ES-I3 (cell line): Measurements from ENCODE around the gene NRG2.

Experiments
- H3K36me3 ChIP-seq: 2 replicates; pipeline ENCODE4 v1.6.1; 2013; ENCODE audit warnings: mild to moderate bottlenecking, low read length, control low read depth, moderate library complexity; ENCODE audit not compliant: insufficient read depth
- H3K4me1 ChIP-seq: 2 replicates; pipeline ENCODE4 v1.6.1; 2013; ENCODE audit warnings: mild to moderate bottlenecking, control low read depth, low read length; ENCODE audit not compliant: insufficient read depth
- H3K9ac ChIP-seq: 2 replicates; pipeline ENCODE4 v1.6.1; 2013; ENCODE audit warnings: low read depth, mild to moderate bottlenecking, low read length, moderate library complexity
- H3K9me3 ChIP-seq: 2 replicates; pipeline ENCODE4 v1.6.1; 2013; ENCODE audit warnings: mild to moderate bottlenecking, low read length, moderate library complexity; ENCODE audit not compliant: control insufficient read depth, insufficient read depth

Gene NRG2

DNA sequence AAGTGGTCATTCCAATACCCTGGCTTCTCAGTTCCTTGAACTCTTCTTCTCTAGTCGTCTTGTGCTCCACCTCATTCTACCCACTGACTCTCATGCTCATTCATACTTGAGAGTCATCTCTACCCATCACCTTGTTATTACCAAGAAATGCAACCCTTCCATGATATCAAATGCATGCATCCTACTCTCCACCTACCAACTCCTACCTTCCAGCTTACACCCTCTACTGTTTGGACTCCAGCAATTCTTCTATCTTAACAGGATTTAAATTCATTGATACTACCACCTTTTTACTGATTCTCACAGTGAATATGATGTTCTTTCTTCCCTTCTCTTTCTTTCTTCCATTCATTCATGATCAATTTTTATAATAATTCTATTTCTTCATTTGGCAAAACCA is 30.7 kb downstream of the NRG2 start:
- no peaks in the 10 kb centered on the region for H3K36me3 ChIP-seq
- no peaks in the 10 kb centered on the region for H3K9me3 ChIP-seq
- no peak overlapping the region for H3K9ac ChIP-seq
- no peaks in the 10 kb centered on the region for H3K4me1 ChIP-seq

DNA sequence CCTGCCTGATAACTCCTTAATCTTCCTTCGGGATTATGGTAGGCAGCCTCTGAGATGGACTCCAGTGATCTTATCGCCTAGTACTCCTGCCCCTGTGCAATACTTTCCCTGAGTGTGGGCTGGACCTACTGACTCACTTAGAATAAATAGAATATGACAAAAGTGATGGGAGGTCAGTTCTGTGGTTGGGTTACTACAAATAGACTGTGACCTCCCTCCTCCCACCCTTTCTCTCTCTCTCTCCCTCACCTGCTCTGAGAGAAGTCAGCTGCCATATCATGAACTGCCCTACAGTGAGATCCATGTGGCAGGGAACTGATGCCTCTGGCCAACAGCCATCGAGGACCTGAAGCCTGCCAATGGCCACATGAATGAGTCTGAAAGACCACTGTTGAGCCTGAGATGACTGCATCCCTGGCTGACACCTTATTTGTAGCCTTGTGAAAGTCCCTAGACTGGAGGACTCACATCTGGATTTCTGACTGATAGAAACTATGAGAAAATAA is 31.7 kb downstream of the NRG2 start:
- H3K36me3 ChIP-seq, result no peaks in the 10 kb centered on the region
- H3K9me3 ChIP-seq, result no peaks in the 10 kb centered on the region
- H3K4me1 ChIP-seq, result no peaks in the 10 kb centered on the region
- H3K9ac ChIP-seq, result no peak overlapping the region

DNA sequence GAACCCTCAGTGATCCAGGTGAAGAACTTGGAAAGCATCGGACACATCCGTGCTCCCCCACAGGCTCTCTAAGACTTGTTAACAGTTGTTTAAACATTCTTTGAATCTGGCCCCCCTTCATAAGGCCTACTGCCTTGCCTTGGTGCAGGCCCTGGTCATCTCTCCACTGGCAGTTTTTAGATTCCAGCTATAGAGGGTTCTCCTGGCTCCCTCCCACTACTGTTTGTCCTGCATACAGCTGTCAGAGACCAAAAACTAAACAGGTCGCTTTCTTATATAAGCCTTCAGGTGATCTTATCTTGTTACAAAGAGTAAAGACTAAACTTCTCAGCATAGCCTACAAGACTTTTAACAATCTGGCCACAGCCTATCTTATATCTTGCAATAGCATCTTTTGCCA is 32.3 kb downstream of the NRG2 start:
- Histone ChIP-seq H3K36me3 (no peaks in the 10 kb centered on the region), H3K9me3 (no peaks in the 10 kb centered on the region), H3K9ac (no peak overlapping the region), H3K4me1 (no peaks in the 10 kb centered on the region)

DNA sequence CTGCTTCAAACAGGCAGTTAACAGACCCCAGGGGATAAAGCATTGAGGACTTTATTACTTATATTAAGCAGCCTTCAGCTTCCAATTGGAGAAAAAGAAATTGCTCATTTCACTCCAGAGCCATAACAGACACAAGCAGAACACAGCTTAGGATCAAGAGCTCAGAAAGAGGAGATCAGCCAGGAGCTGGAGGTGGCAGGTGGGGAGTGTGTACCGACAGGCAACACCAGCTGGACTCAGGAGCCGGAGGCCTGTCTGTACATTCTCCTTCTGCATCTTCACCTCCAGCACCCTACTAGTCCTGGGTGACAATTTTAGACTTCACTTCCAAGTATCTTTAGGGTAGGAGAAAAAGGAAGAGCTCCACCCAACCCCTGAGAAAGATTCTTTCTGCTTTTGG is 35.8 kb downstream of the NRG2 start:
- Histone ChIP-seq H3K4me1 (no peaks in the 10 kb centered on the region), H3K9me3 (no peaks in the 10 kb centered on the region), H3K36me3 (no peaks in the 10 kb centered on the region), H3K9ac (no peak overlapping the region)

DNA sequence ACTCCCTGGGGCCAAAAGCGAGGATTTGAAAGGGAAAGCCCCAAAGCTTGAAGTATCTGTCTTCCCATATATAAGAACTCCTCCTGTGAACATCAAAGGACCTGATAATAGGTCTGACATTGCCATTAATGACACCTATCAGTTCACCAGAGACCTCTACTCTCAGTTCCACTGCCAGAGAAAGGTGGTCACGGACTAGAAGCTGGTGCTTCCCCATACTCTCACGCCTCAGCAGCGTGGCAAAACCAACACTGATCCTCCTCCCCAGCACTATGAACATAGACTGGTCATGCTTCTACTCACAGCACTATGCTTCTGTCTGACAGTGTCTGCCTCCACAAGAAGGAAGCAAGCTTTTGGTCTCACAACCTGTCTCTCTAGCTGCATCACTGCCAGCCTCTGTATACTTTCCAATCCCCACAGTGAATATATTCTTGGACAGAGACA is 37.9 kb downstream of the NRG2 start:
- Histone ChIP-seq H3K4me1 (no peaks in the 10 kb centered on the region), H3K9ac (no peak overlapping the region), H3K9me3 (no peaks in the 10 kb centered on the region), H3K36me3 (no peaks in the 10 kb centered on the region)

DNA sequence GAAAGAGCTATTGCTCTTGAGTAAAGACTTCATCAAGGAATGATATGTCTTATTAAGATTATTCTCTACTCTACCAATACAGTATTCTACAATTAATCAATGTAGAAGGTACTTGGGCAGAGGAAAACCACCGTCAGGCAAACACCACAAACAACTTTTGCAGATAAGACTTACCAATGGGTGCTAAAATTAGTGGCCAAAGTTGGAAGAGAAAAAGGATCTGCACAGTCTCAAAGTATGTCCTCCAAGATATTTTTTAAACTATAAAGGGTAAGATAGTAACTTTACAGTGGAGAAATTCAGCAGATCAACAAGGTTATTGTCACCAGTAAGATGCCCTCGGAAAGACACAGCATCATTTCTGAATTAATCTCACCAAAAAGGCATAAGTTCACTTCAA is 38.9 kb downstream of the NRG2 start:
- no peaks in the 10 kb centered on the region for H3K9me3 ChIP-seq
- no peaks in the 10 kb centered on the region for H3K36me3 ChIP-seq
- no peak overlapping the region for H3K9ac ChIP-seq
- no peaks in the 10 kb centered on the region for H3K4me1 ChIP-seq

DNA sequence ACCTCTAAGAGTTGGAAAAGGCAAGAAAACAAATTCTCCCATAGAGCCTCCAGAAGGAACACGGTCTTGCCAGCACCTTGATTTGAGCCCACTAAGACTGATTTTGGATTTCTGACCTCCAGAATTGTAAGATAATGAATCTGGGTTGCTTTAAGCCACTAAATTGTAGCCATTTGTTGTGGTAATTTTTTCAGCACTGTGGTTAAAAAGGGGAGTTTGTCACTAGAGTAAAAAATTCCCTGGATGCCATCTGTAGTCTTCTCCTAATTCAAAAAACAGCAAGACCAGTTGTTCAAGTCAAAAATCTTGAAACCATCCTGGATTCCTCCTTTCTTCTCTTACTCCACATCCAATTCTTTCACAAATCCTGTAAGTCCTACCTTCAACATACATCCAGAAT is 39.6 kb downstream of the NRG2 start:
- no peaks in the 10 kb centered on the region for H3K9me3 ChIP-seq
- H3K36me3 ChIP-seq, result no peaks in the 10 kb centered on the region
- no peak overlapping the region for H3K9ac ChIP-seq
- no peaks in the 10 kb centered on the region for H3K4me1 ChIP-seq

DNA sequence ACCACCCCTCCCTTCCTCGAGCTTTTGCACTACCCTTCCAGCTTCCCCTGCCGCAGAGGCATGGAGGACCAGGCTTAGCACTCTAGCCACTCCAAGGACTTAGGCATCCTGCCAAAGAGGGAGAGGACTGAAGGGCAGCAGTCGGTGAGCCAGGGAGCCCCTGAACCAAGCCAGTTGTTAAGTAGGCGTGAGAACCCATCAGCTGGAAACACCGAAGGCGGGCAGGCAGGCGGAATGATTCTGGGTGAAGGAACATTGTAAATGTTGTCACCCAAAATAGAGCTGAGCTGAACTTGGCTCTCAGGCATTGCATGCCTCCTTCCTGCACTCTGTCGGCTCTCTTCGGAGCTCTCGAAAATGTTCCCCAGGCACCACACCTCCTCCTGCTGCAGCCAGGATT is 42.8 kb downstream of the NRG2 start:
- Histone ChIP-seq H3K9ac (no peak overlapping the region), H3K36me3 (no peaks in the 10 kb centered on the region), H3K4me1 (no peaks in the 10 kb centered on the region), H3K9me3 (no peaks in the 10 kb centered on the region)

DNA sequence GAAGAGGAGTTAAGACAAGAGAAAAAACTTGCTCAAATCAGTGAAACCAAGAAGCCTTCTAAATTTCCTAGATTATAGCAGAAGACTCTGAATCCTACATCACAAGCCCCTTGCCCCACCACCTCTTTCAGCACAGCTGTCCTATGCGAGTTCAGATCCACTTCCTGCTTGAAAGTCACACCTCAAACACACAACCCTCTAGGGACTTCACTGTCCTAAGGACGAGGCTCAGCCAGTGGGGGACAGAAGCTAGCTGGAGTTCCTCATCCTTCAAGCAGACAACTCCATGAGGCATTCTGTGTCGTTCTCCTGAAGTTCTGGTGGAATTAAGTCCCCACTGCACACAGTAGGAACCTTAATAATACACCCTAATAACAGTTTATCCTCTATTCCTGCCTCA is 44.3 kb downstream of the NRG2 start:
- no peaks in the 10 kb centered on the region for H3K9me3 ChIP-seq
- H3K9ac ChIP-seq, result no peak overlapping the region
- H3K36me3 ChIP-seq, result no peaks in the 10 kb centered on the region
- H3K4me1 ChIP-seq, result no peaks in the 10 kb centered on the region

DNA sequence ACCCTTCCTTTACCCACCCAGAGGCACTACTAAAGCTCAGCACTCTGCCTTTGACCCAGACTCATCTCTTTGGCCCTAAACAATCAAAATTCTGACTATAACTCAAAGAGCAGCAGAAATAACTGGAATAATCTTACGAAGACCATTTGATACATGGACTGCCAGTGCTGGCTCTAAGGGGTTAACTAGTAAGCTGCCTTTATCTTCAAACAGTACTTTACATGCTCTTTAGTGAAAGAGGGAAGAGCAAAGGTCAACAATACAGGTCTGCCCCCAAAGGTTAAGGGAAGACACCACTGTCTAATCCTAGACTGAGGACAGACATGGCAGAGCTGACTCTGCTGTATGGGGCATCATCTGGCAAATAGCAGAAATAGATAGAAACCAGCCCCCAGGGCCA is 45.8 kb downstream of the NRG2 start:
- Histone ChIP-seq H3K4me1 (no peaks in the 10 kb centered on the region), H3K9ac (no peak overlapping the region), H3K36me3 (no peaks in the 10 kb centered on the region), H3K9me3 (no peaks in the 10 kb centered on the region)

DNA sequence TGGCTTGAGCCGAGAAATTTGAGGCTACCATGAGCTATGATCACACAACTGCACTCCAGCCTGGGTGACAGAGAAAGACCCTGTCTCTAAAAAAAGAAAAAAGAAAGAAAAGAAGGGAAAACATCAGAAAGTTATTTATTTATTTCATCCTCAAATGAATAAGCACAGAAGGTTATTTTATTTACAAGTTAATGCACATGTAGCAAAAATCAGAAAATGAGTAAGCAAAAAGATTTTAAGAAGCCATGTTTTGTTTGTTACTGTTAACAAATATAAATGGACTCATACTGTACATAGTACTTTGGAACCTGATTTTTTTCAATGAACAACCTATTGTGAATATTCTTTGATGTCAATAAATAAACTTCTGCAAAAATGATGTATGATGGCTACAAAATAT is 47.2 kb downstream of the NRG2 start:
- H3K9ac ChIP-seq, result no peak overlapping the region
- no peaks in the 10 kb centered on the region for H3K36me3 ChIP-seq
- H3K9me3 ChIP-seq, result no peaks in the 10 kb centered on the region
- H3K4me1 ChIP-seq, result no peaks in the 10 kb centered on the region

DNA sequence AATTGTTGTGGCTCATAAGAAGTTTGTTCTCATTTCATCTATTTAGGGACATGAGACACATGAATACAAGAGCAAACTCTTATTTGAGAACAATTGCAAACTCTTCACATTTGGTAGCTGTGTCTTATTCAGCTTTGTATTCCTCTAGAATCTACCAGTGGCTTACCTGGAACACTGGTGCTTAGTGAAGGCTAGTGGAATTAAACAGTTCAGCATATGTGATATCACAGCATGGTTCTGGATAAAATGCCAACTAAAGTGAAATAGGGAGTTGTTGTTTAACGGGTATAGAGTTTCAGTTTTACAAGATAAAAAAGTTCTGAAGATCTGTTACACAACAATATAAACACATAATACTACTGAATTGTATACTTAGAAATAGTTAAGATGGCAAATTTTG is 48.9 kb downstream of the NRG2 start:
- Histone ChIP-seq H3K9me3 (no peaks in the 10 kb centered on the region), H3K4me1 (no peaks in the 10 kb centered on the region), H3K36me3 (no peaks in the 10 kb centered on the region), H3K9ac (no peak overlapping the region)

DNA sequence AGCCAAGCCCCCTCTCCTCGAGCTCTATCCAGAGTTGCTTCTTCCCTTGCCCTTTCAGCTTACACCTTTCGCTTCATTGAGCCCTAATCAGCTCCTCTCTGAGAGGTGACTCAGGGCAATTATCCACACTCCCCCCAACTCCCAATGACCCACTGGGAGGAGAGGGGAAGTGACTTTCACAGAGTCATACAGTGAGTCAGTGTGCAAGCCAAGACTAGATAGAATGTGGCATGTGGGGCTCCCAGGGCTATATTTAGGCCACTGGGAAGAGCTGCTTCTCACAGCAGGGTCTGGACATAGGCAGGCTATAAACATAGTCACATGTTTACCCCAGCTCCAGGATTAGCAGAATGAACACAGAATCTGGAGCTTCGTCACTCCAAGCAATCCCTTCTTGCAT is 57.4 kb downstream of the NRG2 start:
- peaks cover 19% of the 10 kb centered on the region; the same call in 1 of the 2 replicates for H3K4me1 ChIP-seq
- H3K9ac ChIP-seq, result no peak overlapping the region
- H3K36me3 ChIP-seq, result no peaks in the 10 kb centered on the region
- H3K9me3 ChIP-seq, result no peaks in the 10 kb centered on the region

DNA sequence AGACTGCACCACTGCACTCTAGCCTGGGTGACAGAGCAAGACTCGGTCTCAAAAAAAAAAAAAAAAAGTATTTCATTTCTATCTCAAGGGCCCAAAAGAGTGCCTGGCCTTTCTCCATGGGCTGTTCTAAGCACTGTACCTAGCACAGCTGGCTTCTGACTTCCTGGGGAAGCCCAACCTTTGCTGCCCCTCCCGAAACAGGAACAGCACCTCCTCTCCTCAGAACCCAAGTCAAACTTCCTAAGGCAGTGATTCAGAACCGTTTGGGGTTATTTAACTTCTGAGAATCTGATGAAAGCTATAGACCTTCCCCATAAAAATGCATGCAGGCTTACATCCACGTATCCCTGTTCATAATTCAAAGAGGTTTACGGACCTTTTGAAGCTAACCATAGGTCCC is 57.8 kb downstream of the NRG2 start:
- Histone ChIP-seq H3K36me3 (no peaks in the 10 kb centered on the region), H3K9ac (no peak overlapping the region), H3K4me1 (peaks cover 19% of the 10 kb centered on the region; the same call in 1 of the 2 replicates), H3K9me3 (no peaks in the 10 kb centered on the region)

DNA sequence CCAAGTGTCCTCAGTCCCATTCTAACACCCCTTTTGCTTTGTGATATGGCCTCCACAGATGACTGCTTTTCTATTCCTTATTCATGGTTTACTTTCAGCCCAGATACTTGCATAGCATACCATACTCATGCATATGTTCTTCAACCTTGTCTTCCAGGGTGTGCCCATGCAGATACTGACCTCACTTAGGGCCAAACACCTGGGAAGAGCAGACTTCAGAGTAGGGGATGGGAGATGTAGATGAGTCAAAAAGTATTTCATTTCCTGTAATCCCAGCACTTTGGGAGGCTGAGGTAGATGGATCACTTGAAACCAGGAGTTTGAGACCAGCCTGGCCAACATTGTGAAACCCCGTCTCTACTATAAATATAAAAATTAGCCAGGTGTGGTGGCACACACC is 58.3 kb downstream of the NRG2 start:
- H3K36me3 ChIP-seq, result no peaks in the 10 kb centered on the region
- H3K9me3 ChIP-seq, result no peaks in the 10 kb centered on the region
- no peak overlapping the region for H3K9ac ChIP-seq
- peaks cover 19% of the 10 kb centered on the region; the same call in 1 of the 2 replicates for H3K4me1 ChIP-seq

DNA sequence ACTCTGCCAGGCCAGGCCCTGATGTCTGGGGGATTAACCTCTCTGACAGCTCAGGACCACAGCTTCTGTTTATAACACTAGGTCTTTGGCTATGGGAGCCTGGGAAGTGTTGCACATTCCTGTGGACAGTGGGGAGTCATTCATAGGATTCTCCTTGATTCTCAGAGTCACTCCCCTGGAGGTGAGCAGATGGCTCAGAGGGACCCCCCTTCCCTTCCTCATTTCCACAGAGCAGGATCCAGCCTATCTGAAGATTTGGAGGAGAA is 60.2 kb downstream of the NRG2 start:
- Histone ChIP-seq H3K9ac (no peak overlapping the region), H3K36me3 (no peaks in the 10 kb centered on the region)

More for the DNA sequence above, 60.2 kb downstream of the NRG2 start:
- no peaks in the 10 kb centered on the region for H3K9me3 ChIP-seq
- H3K4me1 ChIP-seq, result peaks cover 19% of the 10 kb centered on the region; the same call in 1 of the 2 replicates
